ENCODE measurements around the gene WDR49.

Gene WDR49

GRCh38 chr3:167483708-167484475 is 169.8 kb downstream of the WDR49 start:
- DNase-seq: no peak

- no peak for DNase-seq
Measured at GRCh38 chr3:167481164-167481563, 172.6 kb downstream of the WDR49 start.

- no peak for DNase-seq
Measured at GRCh38 chr3:167480748-167481147, 173.0 kb downstream of the WDR49 start.

- DNase-seq: no peak
Measured at GRCh38 chr3:167473863-167474262, 179.9 kb downstream of the WDR49 start, which contains the start of gene SERPINI2. Gene SERPINI2 (minus strand): TSS chr3:167474042. CDS start chr3:167471834, 2,208 bp downstream.

GRCh38 chr3:167469381-167469780 is 184.4 kb downstream of the WDR49 start:
- DNase-seq: no peak

- DNase-seq: no peak
Measured at GRCh38 chr3:167467848-167468611, 185.7 kb downstream of the WDR49 start.

GRCh38 chr3:167466966-167467365 is 186.8 kb downstream of the WDR49 start:
- DNase-seq: no peak

- DNase-seq: no peak
Measured at GRCh38 chr3:167456157-167456799, 197.5 kb downstream of the WDR49 start.

GRCh38 chr3:167453815-167454214 is 199.9 kb downstream of the WDR49 start:
- no peak for DNase-seq

- no peak for DNase-seq
Measured at GRCh38 chr3:167451282-167451681, 202.5 kb downstream of the WDR49 start.

GRCh38 chr3:167450675-167451074 is 203.1 kb downstream of the WDR49 start:
- DNase-seq: no peak

- DNase-seq: no peak
Measured at GRCh38 chr3:167450195-167450594, 203.5 kb downstream of the WDR49 start.

GRCh38 chr3:167445491-167445890 is 208.3 kb downstream of the WDR49 start:
- DNase-seq: no peak

- DNase-seq: no peak
Measured at GRCh38 chr3:167441256-167441655, 212.5 kb downstream of the WDR49 start.

- DNase-seq: no peak
Measured at GRCh38 chr3:167437428-167438139, 216.2 kb downstream of the WDR49 start.

All from stimulated activated naive CD4-positive, alpha-beta T cell treated with Interleukin-2 at 50 U/mL for 16 hours (primary cell).